ENCODE results near the gene PRIM2.

GRCh38 chr6:57313009-57313408 is 4.4 kb upstream of the PRIM2 start:
- no peak for TF ChIP-seq CTCF (IDR thresholded peaks at IDR 0.05)
- TF ChIP-seq POLR2A (IDR thresholded peaks at IDR 0.05): no peak
- no peak for TF ChIP-seq EP300 (IDR thresholded peaks at IDR 0.05)
